Measurements from ENCODE around the gene FALEC.

DNA sequence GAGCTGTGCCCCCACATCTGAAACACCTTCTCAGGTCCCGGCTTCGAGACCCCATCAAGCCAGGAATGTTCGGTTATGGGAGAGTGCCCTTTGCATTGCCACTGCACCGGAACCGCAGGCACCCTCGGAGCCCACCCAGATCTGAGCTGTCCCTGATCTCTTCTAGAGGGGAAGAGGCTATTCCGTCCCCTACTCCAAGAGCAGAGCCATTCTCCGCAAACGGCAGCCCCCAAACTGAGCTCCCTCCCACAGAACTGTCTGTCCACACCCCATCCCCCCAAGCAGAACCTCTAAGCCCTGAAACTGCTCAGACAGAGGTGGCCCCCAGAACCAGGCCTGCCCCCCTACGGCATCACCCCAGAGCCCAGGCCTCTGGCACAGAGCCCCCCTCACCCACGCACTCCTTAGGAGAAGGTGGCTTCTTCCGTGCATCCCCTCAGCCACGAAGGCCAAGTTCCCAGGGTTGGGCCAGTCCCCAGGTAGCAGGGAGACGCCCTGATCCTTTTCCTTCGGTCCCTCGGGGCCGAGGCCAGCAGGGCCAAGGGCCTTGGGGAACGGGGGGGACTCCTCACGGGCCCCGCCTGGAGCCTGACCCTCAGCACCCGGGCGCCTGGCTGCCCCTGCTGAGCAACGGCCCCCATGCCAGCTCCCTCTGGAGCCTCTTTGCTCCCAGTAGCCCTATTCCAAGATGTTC is 38.0 kb downstream of the FALEC start:
- TF ChIP-seq EP300 (IDR thresholded peaks at IDR 0.05; ENCODE audit: low read depth) = no peak
- TF ChIP-seq, protein P1, sequence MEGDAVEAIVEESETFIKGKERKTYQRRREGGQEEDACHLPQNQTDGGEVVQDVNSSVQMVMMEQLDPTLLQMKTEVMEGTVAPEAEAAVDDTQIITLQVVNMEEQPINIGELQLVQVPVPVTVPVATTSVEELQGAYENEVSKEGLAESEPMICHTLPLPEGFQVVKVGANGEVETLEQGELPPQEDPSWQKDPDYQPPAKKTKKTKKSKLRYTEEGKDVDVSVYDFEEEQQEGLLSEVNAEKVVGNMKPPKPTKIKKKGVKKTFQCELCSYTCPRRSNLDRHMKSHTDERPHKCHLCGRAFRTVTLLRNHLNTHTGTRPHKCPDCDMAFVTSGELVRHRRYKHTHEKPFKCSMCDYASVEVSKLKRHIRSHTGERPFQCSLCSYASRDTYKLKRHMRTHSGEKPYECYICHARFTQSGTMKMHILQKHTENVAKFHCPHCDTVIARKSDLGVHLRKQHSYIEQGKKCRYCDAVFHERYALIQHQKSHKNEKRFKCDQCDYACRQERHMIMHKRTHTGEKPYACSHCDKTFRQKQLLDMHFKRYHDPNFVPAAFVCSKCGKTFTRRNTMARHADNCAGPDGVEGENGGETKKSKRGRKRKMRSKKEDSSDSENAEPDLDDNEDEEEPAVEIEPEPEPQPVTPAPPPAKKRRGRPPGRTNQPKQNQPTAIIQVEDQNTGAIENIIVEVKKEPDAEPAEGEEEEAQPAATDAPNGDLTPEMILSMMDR (IDR thresholded peaks at IDR 0.05) = no peak
- TF ChIP-seq POLR2A (IDR thresholded peaks at IDR 0.05) = no peak
